Bronchial epithelial cell (primary cell): ENCODE results near the gene ADAMTS7. TPM values are rescaled to one million over a fixed set of nuclear protein-coding genes. Genes with fewer than 3 reads are reported as not detected.
"Not testable (repeated sequence)": the region's sequence is repeated elsewhere in the genome, so short reads cannot be mapped to it uniquely, and the experiment has no call there.

Experiments
- DNase-seq: peaks from one replicate; pipeline ENCODE4 v3.0.0-alpha.2; 2010; ENCODE audit warnings: low read depth
- FAIRE-seq: peaks from 2 replicates; lab custom pipeline; 2011; peaks lifted over from hg19 to GRCh38; lab: Jason Lieb, UNC
- H3K27me3 ChIP-seq: 2 replicates; pipeline ENCODE4 v1.5.1; 2011; ENCODE audit warnings: low read length; ENCODE audit not compliant: control insufficient read depth, insufficient read depth
- H3K36me3 ChIP-seq: 2 replicates; pipeline ENCODE4 v1.5.1; 2011; ENCODE audit warnings: low read length; ENCODE audit not compliant: control insufficient read depth, insufficient read depth
- H3K4me3 ChIP-seq: 2 replicates; pipeline ENCODE4 v1.5.1; 2011; ENCODE audit warnings: mild to moderate bottlenecking, low read depth, low read length, control low read depth
- total RNA-seq: library from RNA; depleted of rRNA; stranded (reverse); fragments of >200 nt; gene quantifications from 2 replicates; pipeline ENCODE4 v1.2.1, GENCODE V29; 2014
- TF ChIP-seq, protein P1 (sequence below): IDR thresholded peaks from 2 replicates; pipeline ENCODE4 v1.5.1; 2011; ENCODE audit warnings: mild to moderate bottlenecking, moderate library complexity, low read length, control low read depth, inconsistent platforms; ENCODE audit not compliant: insufficient read depth, severe bottlenecking

ADAMTS7 gene
- total RNA-seq, 1 donor from 2014 or later: 0.53 TPM

DNA sequence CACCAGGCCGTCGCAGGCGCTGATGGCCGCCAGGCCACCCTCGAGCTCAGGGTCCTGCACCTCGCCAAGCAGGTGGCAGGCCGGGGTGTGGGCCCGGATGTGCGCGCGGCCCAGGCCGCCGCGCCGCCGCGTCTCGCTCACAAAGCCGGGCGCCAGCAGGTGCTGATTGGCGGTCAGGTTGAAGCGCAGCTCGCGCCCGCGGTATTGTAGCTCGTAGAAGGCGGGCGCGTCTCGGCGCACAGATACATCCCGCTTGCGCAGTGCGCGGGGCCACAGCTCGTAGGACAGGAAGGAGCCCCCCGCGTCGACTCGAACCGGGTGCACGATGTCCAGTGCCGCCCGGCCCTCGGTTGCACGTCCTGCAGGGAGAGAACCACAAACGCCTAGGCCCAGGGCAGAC is 11.1 kb downstream of the ADAMTS7 start:
- peaks cover 2% of the 10 kb centered on the region for H3K27me3 ChIP-seq
- TF ChIP-seq, protein P1, sequence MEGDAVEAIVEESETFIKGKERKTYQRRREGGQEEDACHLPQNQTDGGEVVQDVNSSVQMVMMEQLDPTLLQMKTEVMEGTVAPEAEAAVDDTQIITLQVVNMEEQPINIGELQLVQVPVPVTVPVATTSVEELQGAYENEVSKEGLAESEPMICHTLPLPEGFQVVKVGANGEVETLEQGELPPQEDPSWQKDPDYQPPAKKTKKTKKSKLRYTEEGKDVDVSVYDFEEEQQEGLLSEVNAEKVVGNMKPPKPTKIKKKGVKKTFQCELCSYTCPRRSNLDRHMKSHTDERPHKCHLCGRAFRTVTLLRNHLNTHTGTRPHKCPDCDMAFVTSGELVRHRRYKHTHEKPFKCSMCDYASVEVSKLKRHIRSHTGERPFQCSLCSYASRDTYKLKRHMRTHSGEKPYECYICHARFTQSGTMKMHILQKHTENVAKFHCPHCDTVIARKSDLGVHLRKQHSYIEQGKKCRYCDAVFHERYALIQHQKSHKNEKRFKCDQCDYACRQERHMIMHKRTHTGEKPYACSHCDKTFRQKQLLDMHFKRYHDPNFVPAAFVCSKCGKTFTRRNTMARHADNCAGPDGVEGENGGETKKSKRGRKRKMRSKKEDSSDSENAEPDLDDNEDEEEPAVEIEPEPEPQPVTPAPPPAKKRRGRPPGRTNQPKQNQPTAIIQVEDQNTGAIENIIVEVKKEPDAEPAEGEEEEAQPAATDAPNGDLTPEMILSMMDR: no peak
- DNase-seq (no peak), FAIRE-seq (no peak)
- H3K4me3 ChIP-seq: no peak overlapping the region
- H3K36me3 ChIP-seq: no peaks in the 10 kb centered on the region

GRCh38 chr15:78799102-78799501 is 12.2 kb downstream of the ADAMTS7 start:
- not testable (repeated sequence) for H3K27me3 ChIP-seq, DNase-seq, H3K36me3 ChIP-seq, H3K4me3 ChIP-seq, FAIRE-seq

GRCh38 chr15:78798355-78798754 is 12.9 kb downstream of the ADAMTS7 start:
- not testable (repeated sequence) for H3K4me3 ChIP-seq, H3K36me3 ChIP-seq, FAIRE-seq, DNase-seq, H3K27me3 ChIP-seq

GRCh38 chr15:78797951-78798350 is 13.3 kb downstream of the ADAMTS7 start:
- TF ChIP-seq, protein P1: no peak
- DNase-seq (no peak), FAIRE-seq (no peak)
- H3K27me3 ChIP-seq: no peaks in the 10 kb centered on the region
- H3K4me3 ChIP-seq: no peak overlapping the region
- H3K36me3 ChIP-seq: no peaks in the 10 kb centered on the region

- DNase-seq (no peak), FAIRE-seq (no peak)
- no peaks in the 10 kb centered on the region for H3K36me3 ChIP-seq
- H3K4me3 ChIP-seq: no peak overlapping the region
- no peaks in the 10 kb centered on the region for H3K27me3 ChIP-seq
- TF ChIP-seq, protein P1: no peak
Observed at GRCh38 chr15:78796510-78796909, 14.8 kb downstream of the ADAMTS7 start.

- DNase-seq (no peak), FAIRE-seq (no peak)
- TF ChIP-seq, protein P1: no peak
- no peak overlapping the region for H3K4me3 ChIP-seq
- no peaks in the 10 kb centered on the region for H3K27me3 ChIP-seq
- H3K36me3 ChIP-seq: no peaks in the 10 kb centered on the region
Observed at GRCh38 chr15:78795043-78795442, 16.2 kb downstream of the ADAMTS7 start.

- not testable (repeated sequence) for DNase-seq, H3K36me3 ChIP-seq, FAIRE-seq, H3K4me3 ChIP-seq, H3K27me3 ChIP-seq
Observed at GRCh38 chr15:78794446-78794845, 16.8 kb downstream of the ADAMTS7 start.
